H1 (cell line): ENCODE measurements around the gene CFB. TPM values are rescaled to one million over a fixed set of nuclear protein-coding genes. Genes with fewer than 3 reads are reported as not detected.

ENCODE experiments used
- CTCF ChIA-PET: fragments of 300-600 bp; sonication (Branson Sonifier 250); formaldehyde crosslinking; loops from one replicate; lab custom pipeline; 2021; ENCODE audit not compliant: partially characterized antibody; lab: Charles Lee
- POLR2A ChIA-PET: fragments of 300-600 bp; sonication (Branson Sonifier 250); formaldehyde crosslinking; loops from one replicate; lab custom pipeline; 2021; ENCODE audit warnings: inconsistent platforms; ENCODE audit not compliant: partially characterized antibody; lab: Charles Lee
- DNase-seq, 2 experiments: peaks; one replicate each; pipeline versions ENCODE4 v3.0.0 to v3.0.0-alpha.2; 2010 to 2022; ENCODE audit warnings: low spot score in 2 of 2, low read depth in 1 of 2, mixed read lengths in 1 of 2
- FAIRE-seq: peaks from 2 replicates; lab custom pipeline; 2011; peaks lifted over from hg19 to GRCh38; lab: Jason Lieb, UNC
- H2AFZ ChIP-seq: 2 replicates; pipeline ENCODE4 v1.8.1; 2012; ENCODE audit warnings: low read length, inconsistent platforms
- H2AK5ac ChIP-seq: 2 replicates; pipeline ENCODE4 v1.6.1; 2013; ENCODE audit warnings: low read depth, low read length
- H2BK120ac ChIP-seq: replicated peaks from 2 replicates; pipeline ENCODE3; 2013; ENCODE audit warnings: low read depth, low read length, inconsistent platforms
- H2BK12ac ChIP-seq: 2 replicates; pipeline ENCODE4 v1.6.1; 2013; ENCODE audit warnings: low read depth, low read length
- H2BK15ac ChIP-seq: 2 replicates; pipeline ENCODE4 v1.6.1; 2013; ENCODE audit warnings: low read length
- H2BK20ac ChIP-seq: 2 replicates; pipeline ENCODE4 v1.6.1; 2013; ENCODE audit warnings: low read length
- H2BK5ac ChIP-seq: 2 replicates; pipeline ENCODE4 v1.6.1; 2013; ENCODE audit warnings: low read depth, low read length
- H3K14ac ChIP-seq: 2 replicates; pipeline ENCODE4 v1.6.1; 2013; ENCODE audit warnings: inconsistent platforms; ENCODE audit not compliant: insufficient read length
- H3K18ac ChIP-seq: 2 replicates; pipeline ENCODE4 v1.6.1; 2013; ENCODE audit warnings: low read length; ENCODE audit errors: extremely low read depth
- H3K23ac ChIP-seq: 2 replicates; pipeline ENCODE4 v1.6.1; 2013; ENCODE audit warnings: inconsistent platforms; ENCODE audit not compliant: insufficient read length
- H3K23me2 ChIP-seq: 2 replicates; pipeline ENCODE4 v1.6.1; 2013; ENCODE audit warnings: low read depth, low read length
- H3K27ac ChIP-seq: 2 replicates; pipeline ENCODE4 v1.6.1; 2011; ENCODE audit warnings: low read depth, low read length, inconsistent platforms
- H3K27me3 ChIP-seq, 4 experiments: replicated peaks in 1 of 4; 1 replicate in 1 of 4; 2 replicates in 3 of 4; pipeline versions ENCODE4 v1.6.1 to v1.8.1; 2011 to 2013; ENCODE audit warnings: low read length in 3 of 4, mild to moderate bottlenecking in 3 of 4, inconsistent platforms in 2 of 4, mixed read lengths in 2 of 4, moderate library complexity in 1 of 4; ENCODE audit not compliant: control insufficient read depth in 3 of 4, insufficient read depth in 3 of 4; ENCODE audit errors: extremely low read depth in 1 of 4
- H3K36me3 ChIP-seq, 4 experiments: 2 replicates each; pipeline versions ENCODE4 v1.6.1 to v1.8.1; 2011 to 2013; ENCODE audit warnings: mild to moderate bottlenecking in 4 of 4, low read length in 3 of 4, moderate library complexity in 2 of 4, control low read depth in 1 of 4, inconsistent platforms in 1 of 4; ENCODE audit not compliant: insufficient read depth in 4 of 4, control insufficient read depth in 2 of 4
- H3K4ac ChIP-seq: replicated peaks from 2 replicates; pipeline ENCODE3; 2013; ENCODE audit warnings: low read length, low read depth, mixed read lengths, inconsistent platforms; ENCODE audit not compliant: insufficient read length
- H3K4me1 ChIP-seq, 4 experiments: replicated peaks in 1 of 4; 1 replicate in 1 of 4; 2 replicates in 3 of 4; pipeline versions ENCODE4 v1.6.1 to v1.8.1; 2011 to 2013; ENCODE audit warnings: low read length in 3 of 4, inconsistent platforms in 2 of 4, mixed read lengths in 1 of 4; ENCODE audit not compliant: insufficient read depth in 4 of 4, control insufficient read depth in 3 of 4
- H3K4me2 ChIP-seq, 2 experiments: 2 replicates each; pipeline versions ENCODE4 v1.6.1 to v1.8.1; 2011 to 2013; ENCODE audit warnings: low read depth in 2 of 2, low read length in 2 of 2, control low read depth in 1 of 2, inconsistent platforms in 1 of 2, mild to moderate bottlenecking in 1 of 2; ENCODE audit not compliant: insufficient read depth in 1 of 2
- H3K4me3 ChIP-seq, 4 experiments: fragments of 200-600, 300-600 bp in 1 of 4; sonication (generic), shearing (Covaris generic), sonication (Bioruptor Twin) in 1 of 4; 2 replicates each; pipeline versions ENCODE4 v1.5.1 to v1.8.1; 2011 to 2016; ENCODE audit warnings: low read length in 4 of 4, low read depth in 3 of 4, control low read depth in 2 of 4, inconsistent platforms in 2 of 4, mild to moderate bottlenecking in 2 of 4, mixed read lengths in 1 of 4, moderate library complexity in 1 of 4; ENCODE audit not compliant: insufficient read depth in 2 of 4; ENCODE audit errors: extremely low read depth in 1 of 4
- H3K56ac ChIP-seq: replicated peaks from 2 replicates; pipeline ENCODE3; 2013; ENCODE audit warnings: low read depth, mild to moderate bottlenecking, mixed read lengths, low read length, inconsistent platforms; ENCODE audit not compliant: insufficient read length
- H3K79me1 ChIP-seq: 2 replicates; pipeline ENCODE4 v1.6.1; 2013; ENCODE audit warnings: low read depth, low read length, control low read depth
- H3K79me2 ChIP-seq, 2 experiments: 2 replicates each; pipeline versions ENCODE4 v1.6.1 to v1.8.1; 2012 to 2013; ENCODE audit warnings: low read length in 2 of 2, mild to moderate bottlenecking in 2 of 2, inconsistent platforms in 1 of 2; ENCODE audit not compliant: insufficient read depth in 2 of 2, control insufficient read depth in 1 of 2
- H3K9ac ChIP-seq, 4 experiments: replicated peaks in 1 of 4; 1 replicate in 1 of 4; 2 replicates in 3 of 4; pipeline versions ENCODE4 v1.6.1 to v1.8.1; 2011 to 2013; ENCODE audit warnings: low read depth in 3 of 4, low read length in 3 of 4, control low read depth in 2 of 4, mild to moderate bottlenecking in 2 of 4, moderate library complexity in 2 of 4, inconsistent platforms in 1 of 4; ENCODE audit errors: extremely low read depth in 1 of 4
- H3K9me3 ChIP-seq, 2 experiments: 2 replicates each; pipeline versions ENCODE4 v1.6.1 to v1.8.1; 2012 to 2013; ENCODE audit warnings: mild to moderate bottlenecking in 2 of 2, moderate library complexity in 2 of 2, control low read depth in 1 of 2, inconsistent platforms in 1 of 2, low read depth in 1 of 2, low read length in 1 of 2, mixed read lengths in 1 of 2; ENCODE audit not compliant: insufficient read depth in 2 of 2
- H4K20me1 ChIP-seq, 2 experiments: replicated peaks in 1 of 2; 2 replicates each; pipeline versions ENCODE3 to v1.8.1; 2011 to 2013; ENCODE audit warnings: inconsistent platforms in 2 of 2, low read length in 2 of 2, mild to moderate bottlenecking in 1 of 2; ENCODE audit not compliant: insufficient read depth in 2 of 2, control insufficient read depth in 1 of 2
- H4K5ac ChIP-seq: 2 replicates; pipeline ENCODE4 v1.6.1; 2013; ENCODE audit warnings: low read length, low read depth, mixed read lengths, inconsistent platforms; ENCODE audit not compliant: insufficient read length
- H4K8ac ChIP-seq: 2 replicates; pipeline ENCODE4 v1.8.0; 2013; ENCODE audit warnings: mild to moderate bottlenecking, moderate library complexity, low read length, inconsistent platforms; ENCODE audit not compliant: insufficient read depth; ENCODE audit errors: extremely low read depth
- H4K91ac ChIP-seq: replicated peaks from 2 replicates; pipeline ENCODE3; 2013; ENCODE audit warnings: low read length, mixed read lengths, inconsistent platforms; ENCODE audit not compliant: insufficient read length
- ASH2L ChIP-seq: fragments of 200-600, 300-600 bp; sonication (generic); IDR thresholded peaks from one replicate; pipeline ENCODE4 v1.7.1; 2017; ENCODE audit warnings: low read length
- CHD2 ChIP-seq: IDR thresholded peaks from 2 replicates; pipeline ENCODE4 v1.6.1; 2012; ENCODE audit warnings: low read length, improper control_type of control experiment
- CTCF ChIP-seq, 3 experiments: IDR thresholded peaks; 1 replicate in 2 of 3; 2 replicates in 1 of 3; pipeline versions ENCODE4 v1.5.1 to v1.6.1; 2011; ENCODE audit warnings: low read length in 3 of 3, mild to moderate bottlenecking in 3 of 3, inconsistent platforms in 2 of 3, low read depth in 1 of 3, moderate library complexity in 1 of 3; ENCODE audit not compliant: insufficient read depth in 1 of 3; ENCODE audit errors: control extremely low read depth in 1 of 3
- KDM4A ChIP-seq: IDR thresholded peaks from one replicate; pipeline ENCODE4 v1.7.1; 2012; ENCODE audit warnings: low read depth, mild to moderate bottlenecking, moderate library complexity, low read length, inconsistent platforms; ENCODE audit not compliant: severe bottlenecking
- POLR2AphosphoS5 ChIP-seq: IDR thresholded peaks from 2 replicates; pipeline ENCODE4 v1.6.1; 2011; ENCODE audit warnings: low read depth, low read length
- SAP30 ChIP-seq: fragments of 300-600 bp; sonication (generic); IDR thresholded peaks from 2 replicates; pipeline ENCODE4 v1.7.1; 2012; ENCODE audit warnings: low read length, moderate library complexity, mild to moderate bottlenecking, inconsistent platforms; ENCODE audit not compliant: insufficient read depth, insufficient replicate concordance
- SIN3A ChIP-seq, 2 experiments: IDR thresholded peaks in 1 of 2; conservative IDR thresholded peaks in 1 of 2; 2 replicates each; pipeline ENCODE4 v1.6.1; 2011 to 2012; ENCODE audit warnings: low read length in 2 of 2, improper control_type of control experiment in 1 of 2, low read depth in 1 of 2, mild to moderate bottlenecking in 1 of 2
- SP2 ChIP-seq: IDR thresholded peaks from 2 replicates; pipeline ENCODE4 v1.6.1; 2012; ENCODE audit warnings: mild to moderate bottlenecking, low read length, inconsistent platforms
- WGBS, 2 experiments: shearing (Covaris generic) in 1 of 2; methylation state at CpG; one replicate each; pipeline versions ENCODE4 v1.1.6 to v1.1.7; 2013 to 2015; ENCODE audit warnings: low lambda C conversion rate in 2 of 2, mixed read lengths in 2 of 2, inconsistent platforms in 1 of 2, low coverage in 1 of 2, missing lambda C conversion rate in 1 of 2; ENCODE audit not compliant: insufficient replicate concordance in 2 of 2, insufficient coverage in 1 of 2, insufficient read length in 1 of 2; ENCODE audit errors: extremely low coverage in 1 of 2, missing lambda C conversion rate in 1 of 2; 5-methylcytosine and 5-hydroxymethylcytosine counted together
- polyA plus RNA-seq, 7 experiments: library from polyadenylated mRNA; depleted of rRNA in 3 of 7; stranded (reverse) in 5 of 7; unstranded in 2 of 7; fragments of >200 nt in 5 of 7; fragments of 200-250 nt in 2 of 7; gene quantifications; 1 replicate in 5 of 7; 2 replicates in 1 of 7; 4 replicates in 1 of 7; pipeline versions ENCODE4 v1.2.1 to v1.2.3, GENCODE V29; 2011 to 2013; ENCODE audit warnings: missing spikeins in 2 of 7, mixed read lengths in 2 of 7
- total RNA-seq: library from RNA; stranded (reverse); fragmentation: NEBNext Ultra II Directional; extraction: Animal tissue kit (Norgen Biotek cat#: 25700); gene quantifications from 2 replicates; pipeline ENCODE4 v1.2.1, GENCODE V29; 2021

Gene CFB
- total and polyA plus RNA-seq, 2 of the 8 experiments (the other 6 are each of a cell fraction or from before 2014, with no cell fraction given): 0.09 TPM; not detected in 1

GRCh38 chr6:31896856-31897611 lies 48.9 kb upstream of the CFB start:
- H4K20me1 ChIP-seq: peaks cover 1 to 5% of the 10 kb centered on the region in 2 experiments
- ChIA-PET POLR2A (interaction anchor here (0.7 to 3.6 kb wide), 25 partner anchors 8 to 232 kb away, joined by 3 to 40 read pairs (median 6); partner anchors contain the start of genes DXO, GPANK1, MSH5 and NELFE), CTCF (interaction anchor here (0.6 to 2.1 kb wide), 8 partner anchors 8 to 155 kb away, joined by 3 to 11 read pairs (median 6); no protein-coding TSS in a partner anchor)
- no peak overlapping the region for H2BK20ac ChIP-seq
- no peak overlapping the region for H2BK120ac ChIP-seq
- peaks cover 0 to 17% of the 10 kb centered on the region in 2 experiments; a peak in 2 of 4 replicates for H3K79me2 ChIP-seq
- peak overlapping the region; percentile 74 to 97 (median 82) for H3K4me3 ChIP-seq
- WGBS, 2 experiments: 21% methylated on average over 5 of the region's 62 CpGs; no CpG with 5 or more reads in 1 of the 2 experiments
- no peak overlapping the region for H2BK5ac ChIP-seq
- H2BK15ac ChIP-seq: no peak overlapping the region
- H3K23ac ChIP-seq: no peak overlapping the region
- no peak overlapping the region for H2BK12ac ChIP-seq
- H3K14ac ChIP-seq: no peak overlapping the region
- H3K4me2 ChIP-seq: peak overlapping the region; percentile 84 to 92
- no peak overlapping the region for H4K5ac ChIP-seq
- H4K8ac ChIP-seq: peak overlapping the region; percentile 93; the same call in 1 of the 2 replicates
- H3K27me3 ChIP-seq: no peaks in the 10 kb centered on the region
- no peak overlapping the region for H2AK5ac ChIP-seq
- peaks cover 2% of the 10 kb centered on the region for H3K79me1 ChIP-seq
- H3K4me1 ChIP-seq: peaks cover 0 to 11% (median 6%) of the 10 kb centered on the region in 4 experiments; a peak in 6 of 7 replicates
- FAIRE-seq (no peak), DNase-seq (peak in 1 of 2 experiments; percentile 60)
- H3K18ac ChIP-seq: peak overlapping the region; percentile 19
- peaks cover 20 to 42% (median 37%) of the 10 kb centered on the region in 4 experiments for H3K36me3 ChIP-seq
- H3K4ac ChIP-seq: peak overlapping the region; percentile 27
- peak overlapping the region; percentile 73 for H3K56ac ChIP-seq
- H2AFZ ChIP-seq: no peak overlapping the region
- H3K9ac ChIP-seq: peak overlapping the region; percentile 54 to 88 (median 67); a peak in 6 of 7 replicates
- H4K91ac ChIP-seq: peak overlapping the region; percentile 80
- peaks cover 8% of the 10 kb centered on the region for H3K23me2 ChIP-seq
- no peaks in the 10 kb centered on the region for H3K9me3 ChIP-seq
- peak overlapping the region; percentile 46; the same call in 1 of the 2 replicates for H3K27ac ChIP-seq
- peak; percentile 5 for TF ChIP-seq KDM4A
- TF ChIP-seq SIN3A (conservative IDR thresholded peaks at IDR 0.05 in 1 of 2, IDR thresholded peaks at IDR 0.05 in 1 of 2; ENCODE audit: low read depth in 1 of 2, low read length in 2 of 2): no peak; a peak in 1 of 4 replicates
- TF ChIP-seq POLR2AphosphoS5: no peak
- TF ChIP-seq ASH2L: no peak
- no peak for TF ChIP-seq SAP30
- no peak for TF ChIP-seq CHD2
- TF ChIP-seq CTCF (IDR thresholded peaks at IDR 0.05; ENCODE audit: control extremely low read depth in 1 of 3, insufficient read depth in 1 of 3, low read depth in 1 of 3, low read length in 3 of 3): no peak
- no peak for TF ChIP-seq SP2
